ENCODE data around the gene GPRASP3.

GPRASP3 gene

GRCh38 chrX:102697494-102697893 is 23.0 kb upstream of the GPRASP3 start:
- Mint-ChIP-seq H3K4me3 (no peak overlapping the region), H3K36me3 (ENCODE audit: low read depth) (peaks cover 16% of the 10 kb centered on the region), H3K27ac (peak overlapping the region in 1 of 3 experiments; percentile 45), H3K4me1 (peaks cover 7% of the 10 kb centered on the region), H3K27me3 (ENCODE audit: low read depth) (no peaks in the 10 kb centered on the region), H3K9me3 (peaks cover 27% of the 10 kb centered on the region)
- no peak for TF ChIP-seq CTCF (IDR thresholded peaks at IDR 0.05; ENCODE audit: unreplicated experiment in 3 of 3)

DNA sequence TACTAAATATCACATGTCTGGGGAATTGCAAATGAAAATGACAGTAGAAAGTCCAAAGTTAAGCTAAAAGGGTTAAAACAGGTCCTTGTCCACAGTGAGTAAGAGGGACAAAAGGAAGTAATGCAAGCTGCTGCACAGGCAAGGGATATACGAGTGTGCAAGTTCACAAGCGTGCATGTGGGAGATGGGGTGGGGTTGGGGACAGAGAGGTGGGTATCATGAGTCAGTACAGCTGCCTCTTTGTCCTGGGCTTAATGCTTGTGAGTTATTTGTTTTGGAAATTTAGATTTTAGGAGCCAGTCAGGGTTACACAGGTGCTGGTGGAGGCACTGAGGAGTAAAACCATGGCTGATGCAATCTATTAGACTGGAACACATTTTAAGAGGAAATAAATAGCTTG is 11.6 kb upstream of the GPRASP3 start:
- TF ChIP-seq CTCF (IDR thresholded peaks at IDR 0.05; ENCODE audit: unreplicated experiment in 3 of 3) = no peak
- no peak overlapping the region for H3K27ac Mint-ChIP-seq
- H3K4me1 Mint-ChIP-seq = peaks cover 7% of the 10 kb centered on the region
- H3K9me3 Mint-ChIP-seq = peaks cover 9% of the 10 kb centered on the region
- H3K27me3 Mint-ChIP-seq (ENCODE audit: low read depth) = no peaks in the 10 kb centered on the region
- H3K4me3 Mint-ChIP-seq = no peak overlapping the region
- peaks cover 6% of the 10 kb centered on the region for H3K36me3 Mint-ChIP-seq (ENCODE audit: low read depth)

DNA sequence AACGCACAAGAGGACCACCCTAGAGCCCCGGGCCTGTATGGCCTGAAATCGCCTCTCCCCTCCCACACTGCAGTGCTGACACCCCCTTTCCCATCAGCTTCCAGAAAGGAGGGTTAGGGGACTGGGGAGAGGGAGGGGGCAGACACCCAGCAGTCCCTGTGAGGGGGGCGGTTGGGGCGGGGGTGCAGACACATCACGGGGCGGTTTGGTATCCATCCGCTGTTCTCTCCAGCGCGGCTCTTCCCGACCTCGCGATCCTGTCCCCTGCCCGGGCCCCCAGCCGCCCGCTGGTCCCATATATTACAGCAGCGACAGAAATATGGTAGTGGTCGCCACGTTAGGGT is 8.7 kb upstream of the GPRASP3 start:
- Mint-ChIP-seq H3K4me3 (peak overlapping the region; percentile 96 to 98 (median 97)), H3K27me3 (ENCODE audit: low read depth) (no peaks in the 10 kb centered on the region), H3K27ac (peak overlapping the region in 2 of 3 experiments; percentile 59 to 82), H3K4me1 (peaks cover 7% of the 10 kb centered on the region), H3K36me3 (ENCODE audit: low read depth) (peaks cover 17% of the 10 kb centered on the region), H3K9me3 (peaks cover 15% of the 10 kb centered on the region)
- TF ChIP-seq CTCF (IDR thresholded peaks at IDR 0.05; ENCODE audit: unreplicated experiment in 3 of 3) = no peak

DNA sequence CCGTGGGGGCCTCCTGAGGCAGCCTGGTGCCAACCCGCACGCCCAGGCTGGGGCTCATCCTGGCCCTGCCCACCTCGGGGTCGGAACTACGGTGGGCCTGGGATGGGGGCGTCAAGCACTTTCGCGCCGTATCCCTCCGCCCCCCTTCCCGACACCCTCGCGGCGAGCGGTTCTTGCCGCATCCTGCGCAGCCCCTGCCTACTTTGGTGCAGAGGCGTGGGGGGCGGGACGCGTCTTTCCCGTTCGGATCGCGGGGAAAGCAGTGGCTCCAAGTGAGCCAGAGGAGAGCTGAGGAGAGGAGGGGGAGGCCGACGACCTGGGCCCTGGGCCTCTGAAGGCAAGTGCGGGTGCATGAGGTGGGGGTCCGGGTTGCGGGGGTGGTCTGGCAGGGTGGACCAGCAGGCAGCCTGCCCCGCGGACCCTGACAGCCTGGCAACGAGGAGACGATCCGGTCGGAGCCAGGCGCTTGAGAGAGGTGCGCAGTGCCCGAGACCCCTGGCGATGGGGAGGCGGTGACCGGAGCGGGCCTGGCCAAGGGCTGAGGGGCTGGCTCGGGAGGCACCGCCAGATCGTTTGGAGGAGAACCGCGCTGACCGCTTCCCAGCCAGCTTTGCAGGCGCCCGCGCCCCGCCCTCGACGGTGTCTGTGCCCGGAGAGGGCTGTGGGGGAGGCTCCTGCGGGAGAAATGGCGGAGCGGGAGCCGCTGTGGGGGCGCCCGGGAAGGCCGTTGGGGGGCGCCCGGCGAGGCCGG is 8.2 kb upstream of the GPRASP3 start, which contains the start of gene GPRASP2:
Gene GPRASP2 (plus strand): TSS at position 233 of the 751 bp plus-strand sequence. CDS start 2,422 bp downstream, outside the sequence.
- peak within 1 kb of the TSS; percentile 96 to 98 (median 97) for H3K4me3 Mint-ChIP-seq
- peaks cover 15% of the 10 kb centered on the region for H3K9me3 Mint-ChIP-seq
- no peak for TF ChIP-seq CTCF (IDR thresholded peaks at IDR 0.05; ENCODE audit: unreplicated experiment in 3 of 3)
- no peaks in the 10 kb centered on the region for H3K27me3 Mint-ChIP-seq (ENCODE audit: low read depth)
- H3K4me1 Mint-ChIP-seq = peaks cover 7% of the 10 kb centered on the region
- peaks cover 17% of the 10 kb centered on the region for H3K36me3 Mint-ChIP-seq (ENCODE audit: low read depth)
- peak within 1 kb of the TSS; percentile 94 to 98 (median 95) for H3K27ac Mint-ChIP-seq

GRCh38 chrX:102712981-102713625 is 7.4 kb upstream of the GPRASP3 start:
- H3K36me3 Mint-ChIP-seq (ENCODE audit: low read depth) = peaks cover 17% of the 10 kb centered on the region
- peaks cover 7% of the 10 kb centered on the region for H3K4me1 Mint-ChIP-seq
- peak; percentile 55 to 60 (median 57) for TF ChIP-seq CTCF (IDR thresholded peaks at IDR 0.05; ENCODE audit: unreplicated experiment in 3 of 3)
- H3K27me3 Mint-ChIP-seq (ENCODE audit: low read depth) = no peaks in the 10 kb centered on the region
- H3K4me3 Mint-ChIP-seq = peak overlapping the region; percentile 96 to 97 (median 97)
- peaks cover 15% of the 10 kb centered on the region for H3K9me3 Mint-ChIP-seq
- peak overlapping the region; percentile 94 to 98 (median 95) for H3K27ac Mint-ChIP-seq

Measured in nephron (organoid).